Dendritic cell treated with granulocyte-macrophage colony-stimulating factor and Interleukin-4, amounts not matched to agents 40 ng/mL and 50 ng/mL, for 4 days (primary cell): ENCODE results near the gene CDH12.
"Not testable (repeated sequence)": the region's sequence is repeated elsewhere in the genome, so short reads cannot be mapped to it uniquely, and the experiment has no call there.

ENCODE experiments used
- H3K27ac Mint-ChIP-seq: one replicate; pipeline ENCODE4 v1.8.0; 2022; ENCODE audit warnings: mild to moderate bottlenecking, mixed read lengths
- H3K27me3 Mint-ChIP-seq: one replicate; pipeline ENCODE4 v1.8.0; 2022; ENCODE audit warnings: mild to moderate bottlenecking, mixed read lengths
- H3K36me3 Mint-ChIP-seq: one replicate; pipeline ENCODE4 v1.8.0; 2022; ENCODE audit warnings: low read depth, mixed read lengths
- H3K4me1 Mint-ChIP-seq: one replicate; pipeline ENCODE4 v1.8.0; 2022; ENCODE audit warnings: low read depth, mixed read lengths
- H3K4me3 Mint-ChIP-seq: one replicate; pipeline ENCODE4 v1.8.0; 2022; ENCODE audit warnings: mild to moderate bottlenecking, moderate library complexity, mixed read lengths
- H3K9me3 Mint-ChIP-seq: one replicate; pipeline ENCODE4 v1.8.0; 2022; ENCODE audit warnings: mixed read lengths
- intact Hi-C: fragments of 100-400 bp; cut with micrococcal nuclease; formaldehyde crosslinking; loops from one replicate; pipeline ENCODE4 v1.15.0; 2022

The CDH12 gene

GRCh38 chr5:22372376-22372775, 480.8 kb downstream of the CDH12 start:
- Mint-ChIP-seq H3K27ac (no peak overlapping the region), H3K27me3 (no peaks in the 10 kb centered on the region), H3K4me3 (no peak overlapping the region), H3K9me3 (no peaks in the 10 kb centered on the region), H3K36me3 (no peaks in the 10 kb centered on the region), H3K4me1 (no peaks in the 10 kb centered on the region)
- intact Hi-C loops, result no loop called here

GRCh38 chr5:22354956-22355355, 498.2 kb downstream of the CDH12 start:
- Mint-ChIP-seq H3K4me1 (no peaks in the 10 kb centered on the region), H3K27ac (no peak overlapping the region), H3K36me3 (no peaks in the 10 kb centered on the region), H3K9me3 (peaks cover 10% of the 10 kb centered on the region), H3K27me3 (no peaks in the 10 kb centered on the region), H3K4me3 (no peak overlapping the region)
- intact Hi-C loops, result no loop called here

- no peak overlapping the region for H3K27ac Mint-ChIP-seq
- no peak overlapping the region for H3K4me3 Mint-ChIP-seq
- no peaks in the 10 kb centered on the region for H3K27me3 Mint-ChIP-seq
- intact Hi-C loops, result no loop called here
- no peaks in the 10 kb centered on the region for H3K36me3 Mint-ChIP-seq
- no peaks in the 10 kb centered on the region for H3K9me3 Mint-ChIP-seq
- H3K4me1 Mint-ChIP-seq, result no peaks in the 10 kb centered on the region
Observed at GRCh38 chr5:22352493-22352892, 500.7 kb downstream of the CDH12 start.

GRCh38 chr5:22351178-22351577, 502.0 kb downstream of the CDH12 start:
- H3K4me3 Mint-ChIP-seq, result no peak overlapping the region
- no peaks in the 10 kb centered on the region for H3K4me1 Mint-ChIP-seq
- H3K9me3 Mint-ChIP-seq, result no peaks in the 10 kb centered on the region
- H3K27me3 Mint-ChIP-seq, result no peaks in the 10 kb centered on the region
- no peak overlapping the region for H3K27ac Mint-ChIP-seq
- intact Hi-C loops, result no loop called here
- no peaks in the 10 kb centered on the region for H3K36me3 Mint-ChIP-seq

- peaks cover 1% of the 10 kb centered on the region for H3K9me3 Mint-ChIP-seq
- no peak overlapping the region for H3K27ac Mint-ChIP-seq
- intact Hi-C loops, result loop anchor here (5.0 kb wide), 1 partner anchor 561 kb away; no protein-coding TSS in a partner anchor
- no peaks in the 10 kb centered on the region for H3K27me3 Mint-ChIP-seq
- no peaks in the 10 kb centered on the region for H3K4me1 Mint-ChIP-seq
- no peaks in the 10 kb centered on the region for H3K36me3 Mint-ChIP-seq
- no peak overlapping the region for H3K4me3 Mint-ChIP-seq
Observed at GRCh38 chr5:22348027-22348426, 505.1 kb downstream of the CDH12 start.

GRCh38 chr5:22344000-22344399, 509.1 kb downstream of the CDH12 start:
- Mint-ChIP-seq H3K4me1 (no peaks in the 10 kb centered on the region), H3K9me3 (peaks cover 5% of the 10 kb centered on the region), H3K27ac (no peak overlapping the region), H3K4me3 (no peak overlapping the region), H3K27me3 (no peaks in the 10 kb centered on the region), H3K36me3 (no peaks in the 10 kb centered on the region)
- intact Hi-C loops, result no loop called here

- intact Hi-C loops, result no loop called here
- Mint-ChIP-seq H3K4me3 (no peak overlapping the region), H3K36me3 (no peaks in the 10 kb centered on the region), H3K27ac (no peak overlapping the region), H3K27me3 (no peaks in the 10 kb centered on the region), H3K4me1 (no peaks in the 10 kb centered on the region), H3K9me3 (peaks cover 18% of the 10 kb centered on the region)
Observed at GRCh38 chr5:22341406-22341805, 511.7 kb downstream of the CDH12 start.

- H3K4me1 Mint-ChIP-seq, H3K27ac Mint-ChIP-seq, H3K27me3 Mint-ChIP-seq, H3K4me3 Mint-ChIP-seq, H3K36me3 Mint-ChIP-seq, intact Hi-C loops: not testable (repeated sequence)
- peaks cover 43% of the 10 kb centered on the region for H3K9me3 Mint-ChIP-seq
Observed at GRCh38 chr5:22332949-22333348, 520.2 kb downstream of the CDH12 start.

GRCh38 chr5:22329683-22330082, 523.5 kb downstream of the CDH12 start:
- intact Hi-C loops, result no loop called here
- H3K9me3 Mint-ChIP-seq, result peaks cover 15% of the 10 kb centered on the region
- no peaks in the 10 kb centered on the region for H3K4me1 Mint-ChIP-seq
- H3K36me3 Mint-ChIP-seq, result no peaks in the 10 kb centered on the region
- H3K4me3 Mint-ChIP-seq, result no peak overlapping the region
- no peaks in the 10 kb centered on the region for H3K27me3 Mint-ChIP-seq
- no peak overlapping the region for H3K27ac Mint-ChIP-seq

- no peak overlapping the region for H3K27ac Mint-ChIP-seq
- H3K9me3 Mint-ChIP-seq, result peaks cover 9% of the 10 kb centered on the region
- H3K36me3 Mint-ChIP-seq, result no peaks in the 10 kb centered on the region
- H3K27me3 Mint-ChIP-seq, result no peaks in the 10 kb centered on the region
- H3K4me3 Mint-ChIP-seq, result no peak overlapping the region
- intact Hi-C loops, result no loop called here
- peaks cover 5% of the 10 kb centered on the region for H3K4me1 Mint-ChIP-seq
Observed at GRCh38 chr5:22319798-22320197, 533.3 kb downstream of the CDH12 start.

GRCh38 chr5:22316294-22316693, 536.9 kb downstream of the CDH12 start:
- Mint-ChIP-seq H3K9me3 (peaks cover 9% of the 10 kb centered on the region), H3K27ac (no peak overlapping the region), H3K4me3 (no peak overlapping the region), H3K27me3 (no peaks in the 10 kb centered on the region), H3K4me1 (peaks cover 5% of the 10 kb centered on the region), H3K36me3 (no peaks in the 10 kb centered on the region)
- intact Hi-C loops, result no loop called here

GRCh38 chr5:22315052-22315451, 538.1 kb downstream of the CDH12 start:
- H3K36me3 Mint-ChIP-seq, H3K27ac Mint-ChIP-seq, H3K4me1 Mint-ChIP-seq, H3K27me3 Mint-ChIP-seq, H3K4me3 Mint-ChIP-seq, intact Hi-C loops, H3K9me3 Mint-ChIP-seq: not testable (repeated sequence)

GRCh38 chr5:22314548-22314947, 538.6 kb downstream of the CDH12 start:
- intact Hi-C loops, result no loop called here
- Mint-ChIP-seq H3K4me1 (peaks cover 1% of the 10 kb centered on the region), H3K27me3 (no peaks in the 10 kb centered on the region), H3K9me3 (peaks cover 4% of the 10 kb centered on the region), H3K4me3 (no peak overlapping the region), H3K27ac (no peak overlapping the region), H3K36me3 (no peaks in the 10 kb centered on the region)

GRCh38 chr5:22306011-22306410, 547.1 kb downstream of the CDH12 start:
- no peaks in the 10 kb centered on the region for H3K36me3 Mint-ChIP-seq
- no peaks in the 10 kb centered on the region for H3K27me3 Mint-ChIP-seq
- H3K9me3 Mint-ChIP-seq, result no peaks in the 10 kb centered on the region
- H3K4me3 Mint-ChIP-seq, result no peak overlapping the region
- H3K4me1 Mint-ChIP-seq, result no peaks in the 10 kb centered on the region
- no peak overlapping the region for H3K27ac Mint-ChIP-seq
- intact Hi-C loops, result no loop called here

GRCh38 chr5:22295832-22296231, 557.3 kb downstream of the CDH12 start:
- Mint-ChIP-seq H3K9me3 (peaks cover 23% of the 10 kb centered on the region), H3K36me3 (no peaks in the 10 kb centered on the region)
- intact Hi-C loops, result no loop called here

More at GRCh38 chr5:22295832-22296231, 557.3 kb downstream of the CDH12 start:
- Mint-ChIP-seq H3K4me3 (no peak overlapping the region), H3K27ac (no peak overlapping the region), H3K27me3 (no peaks in the 10 kb centered on the region), H3K4me1 (no peaks in the 10 kb centered on the region)
